Activated effector memory CD4-positive, alpha-beta T cell treated with Interleukin-2 at 50 U/mL for 16 hours (primary cell): ENCODE data around the gene C1QTNF12.

Experiments
- DNase-seq: peaks from one replicate; pipeline ENCODE4 v3.0.0-alpha.2; 2020

Gene C1QTNF12

GRCh38 chr1:1210726-1211540 lies 35.6 kb downstream of the C1QTNF12 start:
- DNase-seq, result no peak

- peak; percentile 37 for DNase-seq
Measured at GRCh38 chr1:1208713-1209433, 37.6 kb downstream of the C1QTNF12 start.

- DNase-seq, result no peak
Measured at GRCh38 chr1:1207571-1207892, 39.0 kb downstream of the C1QTNF12 start.

- DNase-seq, result no peak
Measured at GRCh38 chr1:1206966-1207531, 39.5 kb downstream of the C1QTNF12 start.

GRCh38 chr1:1206376-1206965 lies 40.1 kb downstream of the C1QTNF12 start, which contains the start of gene TNFRSF18:
TSS of gene TNFRSF18 (minus strand) at chr1:1206592. CDS start at chr1:1206571, 21 bp downstream.
- DNase-seq, result peak; percentile 36

- DNase-seq, result no peak
Measured at GRCh38 chr1:1205769-1206375, 40.6 kb downstream of the C1QTNF12 start.

- no peak for DNase-seq
Measured at GRCh38 chr1:1204998-1205768, 41.3 kb downstream of the C1QTNF12 start.

GRCh38 chr1:1204425-1204920 lies 42.0 kb downstream of the C1QTNF12 start:
- no peak for DNase-seq

GRCh38 chr1:1203561-1204424 lies 42.7 kb downstream of the C1QTNF12 start:
- no peak for DNase-seq

- no peak for DNase-seq
Measured at GRCh38 chr1:1202831-1203560, 43.5 kb downstream of the C1QTNF12 start.

- DNase-seq, result peak; percentile 76
Measured at GRCh38 chr1:1200876-1201810, 45.4 kb downstream of the C1QTNF12 start.

GRCh38 chr1:1199961-1200875 lies 46.3 kb downstream of the C1QTNF12 start:
- DNase-seq, result no peak

- DNase-seq, result no peak
Measured at GRCh38 chr1:1199141-1199960, 47.2 kb downstream of the C1QTNF12 start.

- no peak for DNase-seq
Measured at GRCh38 chr1:1198423-1199140, 47.9 kb downstream of the C1QTNF12 start.

GRCh38 chr1:1197551-1198422 lies 48.7 kb downstream of the C1QTNF12 start:
- no peak for DNase-seq

- no peak for DNase-seq
Measured at GRCh38 chr1:1197188-1197500, 49.4 kb downstream of the C1QTNF12 start.
